Activated T-cell treated with anti-CD3 and anti-CD28 coated beads for 1 hour (primary cell): Measurements from ENCODE around the gene SECISBP2.
"Not testable (repeated sequence)": the region's sequence is repeated elsewhere in the genome, so short reads cannot be mapped to it uniquely, and the experiment has no call there.

Experiments
- DNase-seq: peaks from one replicate; pipeline ENCODE4 v3.0.0-alpha.2; 2020; ENCODE audit warnings: low read depth

Gene SECISBP2

DNA sequence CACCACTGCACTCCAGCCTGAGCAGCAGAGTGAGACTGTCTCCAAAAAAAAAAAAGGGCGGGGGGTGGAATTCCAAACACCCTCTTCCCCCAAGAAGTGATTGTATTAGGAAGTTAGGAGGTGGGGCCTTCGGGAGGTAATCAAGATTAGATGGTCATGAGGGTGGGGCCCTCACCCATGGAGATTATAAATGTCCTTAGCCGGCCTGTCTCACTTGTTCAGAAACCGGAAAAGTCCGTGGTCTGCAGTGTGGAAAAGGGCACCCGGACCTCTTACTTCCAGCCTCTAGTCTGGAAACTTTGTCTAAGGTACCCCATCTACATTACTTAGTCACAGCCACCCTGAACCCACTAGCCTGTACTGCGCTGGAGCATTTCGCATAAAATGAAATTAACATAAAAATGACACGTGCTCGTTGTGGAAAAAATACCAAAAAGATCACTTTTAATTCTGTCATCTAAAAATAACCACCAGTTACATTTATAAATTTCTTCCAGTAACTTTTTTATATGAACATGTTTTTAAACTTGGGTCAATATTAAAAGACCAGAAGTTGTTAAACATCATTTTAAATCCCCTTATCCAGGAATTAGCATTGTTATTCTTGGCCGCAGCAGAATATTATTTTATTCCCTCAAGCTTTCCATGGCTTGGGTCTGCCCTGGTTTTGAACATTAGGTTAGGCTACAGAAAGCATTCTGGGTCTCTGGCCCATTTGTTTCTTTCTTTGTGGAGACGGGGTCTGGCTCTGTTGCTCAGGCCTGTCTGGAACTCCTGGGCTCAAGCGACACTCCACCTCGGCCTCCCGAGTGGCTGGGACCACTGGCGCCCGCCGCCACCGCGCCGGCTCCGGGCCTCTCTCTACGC, 8.5 kb upstream of the SECISBP2 start:
- DNase-seq = no peak

GRCh38 chr9:89310475-89311345, 7.6 kb upstream of the SECISBP2 start, which contains the start of gene CKS2:
CKS2 (plus strand) TSS chr9:89311195; CDS start chr9:89311293, 98 bp downstream.
- DNase-seq = peak; percentile 99

GRCh38 chr9:89311346-89312221, 6.7 kb upstream of the SECISBP2 start:
- DNase-seq = no peak

GRCh38 chr9:89312222-89312571, 6.1 kb upstream of the SECISBP2 start:
- no peak for DNase-seq

GRCh38 chr9:89313842-89314241, 4.5 kb upstream of the SECISBP2 start:
- no peak for DNase-seq

- no peak for DNase-seq
Observed at GRCh38 chr9:89314955-89315354, 3.3 kb upstream of the SECISBP2 start.

DNA sequence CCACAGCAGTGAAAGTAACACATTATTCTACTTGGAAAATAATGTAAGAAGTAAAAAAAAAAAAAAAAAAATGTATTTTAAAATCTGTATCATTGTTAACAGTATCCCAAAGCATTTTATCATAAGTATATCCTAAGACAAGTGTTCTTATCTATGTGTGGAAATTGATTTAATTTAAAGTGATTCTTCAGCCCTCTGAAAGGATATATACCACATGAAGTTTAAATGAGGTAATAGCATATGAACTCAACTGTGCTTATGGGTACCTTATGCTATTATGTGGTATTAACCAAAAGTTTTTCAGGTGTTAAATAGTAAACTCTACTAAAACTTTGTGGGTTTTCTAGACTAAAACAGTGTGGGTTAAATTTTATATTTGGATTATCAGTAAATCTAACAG, 2.8 kb upstream of the SECISBP2 start:
- no peak for DNase-seq

- DNase-seq = no peak
Observed at GRCh38 chr9:89317282-89317681, 1.0 kb upstream of the SECISBP2 start.

DNA sequence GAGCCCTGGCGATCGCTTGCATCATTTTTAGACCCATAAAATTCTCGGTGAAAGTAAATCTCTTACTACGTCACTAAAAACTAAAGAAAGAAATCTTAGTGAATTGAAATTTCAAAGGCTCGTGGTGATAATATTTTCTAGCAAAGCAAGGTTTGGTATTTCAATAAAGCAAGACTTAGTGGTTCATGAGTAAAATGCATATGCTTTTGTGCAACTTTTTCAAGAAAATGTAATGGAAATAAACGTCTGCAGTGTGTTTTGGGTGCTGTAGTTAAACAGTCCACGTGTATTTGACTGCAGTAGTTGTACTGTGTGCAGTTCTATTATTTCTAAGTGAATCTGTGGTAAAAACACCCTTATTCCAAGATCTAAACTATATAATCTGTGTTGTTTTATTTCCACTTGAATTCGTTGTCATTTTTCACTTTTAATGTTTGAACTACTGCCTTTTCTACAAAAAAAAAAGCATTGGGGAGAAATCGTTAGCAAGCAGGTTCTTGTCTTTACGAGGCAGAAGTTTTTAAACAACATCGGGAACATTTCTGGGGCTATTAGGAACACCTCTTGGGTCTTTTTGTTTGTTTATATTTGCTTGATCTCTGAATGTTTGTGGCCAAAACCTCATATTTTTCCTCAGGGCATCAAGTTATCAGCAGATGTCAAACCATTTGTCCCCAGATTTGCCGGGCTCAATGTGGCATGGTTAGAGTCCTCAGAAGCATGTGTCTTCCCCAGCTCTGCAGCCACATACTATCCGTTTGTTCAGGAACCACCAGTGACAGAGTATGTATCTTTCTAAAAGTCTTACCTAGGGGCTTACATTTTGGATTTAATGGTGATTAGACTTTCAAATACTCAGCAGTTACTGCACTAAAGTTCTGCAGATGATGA, 960 bp downstream of the SECISBP2 start:
- no peak for DNase-seq

DNA sequence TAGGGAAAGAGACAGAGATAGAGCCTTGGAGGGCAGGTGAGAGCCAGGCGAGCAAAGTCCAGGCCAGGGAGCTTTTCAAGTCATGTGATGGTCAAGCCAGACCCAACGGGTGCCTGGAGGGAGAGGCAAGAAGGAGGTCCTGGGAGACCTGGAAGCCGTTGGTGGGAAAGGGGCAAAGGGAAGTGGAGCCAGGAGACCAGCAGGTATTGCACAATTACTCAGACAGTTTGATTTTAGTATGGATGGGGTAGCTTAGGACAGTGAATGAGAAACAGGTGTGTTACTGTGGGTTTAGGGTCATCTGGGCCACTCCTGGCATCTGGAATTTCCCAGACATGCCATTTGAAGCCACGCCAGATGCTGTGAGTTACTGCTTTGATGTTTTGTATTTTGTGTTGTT, 5.1 kb downstream of the SECISBP2 start:
- no peak for DNase-seq

DNA sequence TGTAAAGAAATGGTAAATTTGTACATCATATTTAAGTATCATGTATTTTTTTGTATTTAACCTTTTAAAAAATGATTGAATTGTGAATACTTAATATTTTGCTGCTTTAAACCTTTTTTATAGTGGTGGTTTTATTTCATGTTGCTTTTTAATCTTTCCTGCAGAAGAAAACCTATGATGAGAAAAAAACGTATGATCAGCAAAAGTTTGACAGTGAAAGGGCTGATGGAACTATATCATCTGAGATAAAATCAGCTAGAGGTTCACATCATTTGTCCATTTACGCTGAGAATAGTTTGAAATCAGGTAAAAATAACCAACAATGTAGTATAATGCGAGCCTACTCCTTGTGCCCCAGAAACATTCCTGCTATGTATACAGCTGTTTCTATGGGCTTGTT, 7.4 kb downstream of the SECISBP2 start:
- DNase-seq = no peak

DNA sequence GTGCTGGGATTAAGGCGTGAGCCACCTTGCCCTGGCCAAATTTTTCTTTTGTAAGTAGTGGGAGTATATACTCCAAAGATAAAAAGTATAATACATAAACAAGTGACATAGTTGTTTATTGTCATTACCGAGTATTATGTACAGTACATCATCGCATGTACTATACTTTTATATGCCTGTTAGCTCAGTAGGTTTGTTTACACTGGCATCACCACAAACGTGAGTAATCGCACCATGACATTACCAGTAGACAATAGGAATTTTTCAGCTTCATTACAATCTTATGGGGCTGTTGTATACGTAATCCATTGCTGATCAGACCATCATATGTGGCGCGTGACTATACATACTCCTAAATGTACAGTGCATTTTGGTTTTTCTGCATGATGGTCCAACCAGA, 9.8 kb downstream of the SECISBP2 start:
- DNase-seq = no peak

GRCh38 chr9:89329917-89330316, 11.6 kb downstream of the SECISBP2 start:
- no peak for DNase-seq

DNA sequence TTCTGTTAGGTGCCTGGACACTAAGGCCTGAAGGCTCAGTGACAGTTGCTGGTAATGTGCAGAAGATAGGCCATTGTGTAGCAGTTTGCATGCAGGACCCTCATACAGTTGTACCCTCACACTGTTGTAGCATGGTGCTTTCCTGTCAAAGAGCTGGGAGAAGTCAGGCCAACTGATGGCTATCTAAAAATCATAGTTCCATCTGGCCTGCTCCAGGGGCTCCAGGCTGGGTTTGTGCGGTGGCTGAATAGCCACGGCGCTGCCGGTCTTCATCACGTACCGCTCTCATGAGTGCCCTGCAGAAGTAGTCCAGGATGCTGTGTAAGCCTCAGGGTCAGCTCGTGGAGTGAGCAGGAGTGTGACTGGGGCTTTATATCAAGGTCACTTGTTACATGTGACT, 12.2 kb downstream of the SECISBP2 start:
- no peak for DNase-seq

DNA sequence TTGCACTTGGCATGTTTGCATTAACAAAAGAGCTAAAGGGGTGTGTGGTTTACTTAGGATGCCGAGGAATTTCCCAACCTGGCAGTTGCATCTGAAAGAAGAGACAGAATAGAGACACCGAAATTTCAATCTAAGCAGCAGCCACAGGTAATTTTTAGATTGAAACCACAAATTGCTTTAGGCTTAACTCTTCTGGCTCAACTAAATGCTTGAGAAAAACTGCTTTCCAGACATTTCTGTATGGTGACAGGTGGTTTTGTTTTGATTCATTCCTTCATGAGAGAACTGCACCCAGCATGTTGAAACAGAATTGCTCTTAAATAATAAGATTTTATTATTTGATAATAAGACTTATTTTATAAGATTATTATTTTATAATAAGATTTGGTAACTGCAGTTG, 21.5 kb downstream of the SECISBP2 start:
- no peak for DNase-seq

GRCh38 chr9:89340332-89340731, 22.0 kb downstream of the SECISBP2 start:
- no peak for DNase-seq

DNA sequence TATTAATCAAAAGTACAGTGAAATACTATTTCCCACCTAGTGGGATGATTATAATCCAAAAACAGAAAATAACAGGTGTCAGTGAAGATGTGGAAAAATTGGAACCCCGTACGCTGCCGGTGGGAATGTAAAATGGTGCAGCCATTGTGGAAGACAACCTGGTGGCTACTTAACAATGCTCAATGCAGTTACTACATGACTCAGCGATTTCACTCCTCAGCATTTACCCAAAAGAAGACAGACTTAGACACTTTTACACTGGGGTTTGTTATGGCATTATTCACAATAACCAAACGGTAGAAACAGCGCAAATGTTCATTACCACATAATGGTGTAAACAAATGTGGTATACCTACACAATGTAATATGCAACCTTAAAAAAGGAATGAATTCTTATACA, 23.9 kb downstream of the SECISBP2 start:
- DNase-seq = no peak

- no peak for DNase-seq
Observed at GRCh38 chr9:89342948-89343347, 24.6 kb downstream of the SECISBP2 start.

DNA sequence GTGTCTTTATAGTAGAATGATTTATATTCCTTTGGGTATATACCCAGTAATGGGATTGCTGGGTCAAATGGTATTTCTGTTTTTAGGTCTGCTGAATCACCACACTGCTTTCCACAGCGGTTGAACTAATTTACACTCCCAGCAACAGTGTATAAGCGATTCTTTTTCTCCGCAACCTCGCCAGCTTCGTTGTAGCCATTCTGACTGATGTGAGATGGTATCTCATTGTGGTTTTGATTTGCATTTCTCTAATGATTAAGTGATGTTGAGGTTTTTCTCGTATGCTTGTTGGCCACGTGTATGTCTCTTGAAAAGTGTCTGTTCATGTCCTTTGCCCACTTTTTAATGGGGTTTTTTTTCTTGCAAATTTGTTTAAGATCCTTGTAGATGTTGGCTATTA, 25.5 kb downstream of the SECISBP2 start:
- not testable (repeated sequence) for DNase-seq

DNA sequence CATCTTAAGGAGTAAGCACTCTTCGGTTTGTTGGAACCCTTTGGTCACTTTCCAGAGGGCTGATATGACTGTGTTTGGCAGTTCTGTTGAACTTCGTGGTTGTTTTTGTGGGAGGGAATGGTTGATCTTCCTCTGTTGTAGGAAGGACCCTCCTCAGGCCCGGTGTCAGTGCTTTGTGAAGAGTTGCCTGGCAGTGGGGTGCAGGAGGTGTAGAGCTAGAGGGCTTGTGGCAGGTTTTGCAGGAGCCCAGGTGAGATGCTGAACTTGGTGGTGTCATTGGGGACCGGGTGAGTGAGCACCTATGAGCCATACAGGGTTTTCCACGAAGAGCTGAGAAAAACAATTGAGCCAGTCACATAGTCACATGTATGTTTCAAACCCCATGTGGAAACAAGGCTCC, 27.2 kb downstream of the SECISBP2 start:
- no peak for DNase-seq

- DNase-seq = no peak
Observed at GRCh38 chr9:89346696-89347095, 28.4 kb downstream of the SECISBP2 start.
